HG02885 (cell line): ENCODE results near the gene GXYLT2.
A peak's percentile ranks its signal among the peaks of the same experiment; 100 is the strongest.
"Not testable (repeated sequence)": the region's sequence is repeated elsewhere in the genome, so short reads cannot be mapped to it uniquely, and the experiment has no call there.

Source experiments
- ATAC-seq: cut with Tn5 transposase; IDR thresholded peaks from one replicate; pipeline ENCODE4 v1.9.1; 2021; ENCODE audit warnings: mild to moderate bottlenecking; ENCODE audit not compliant: unreplicated experiment, poor library complexity

GXYLT2 gene

DNA sequence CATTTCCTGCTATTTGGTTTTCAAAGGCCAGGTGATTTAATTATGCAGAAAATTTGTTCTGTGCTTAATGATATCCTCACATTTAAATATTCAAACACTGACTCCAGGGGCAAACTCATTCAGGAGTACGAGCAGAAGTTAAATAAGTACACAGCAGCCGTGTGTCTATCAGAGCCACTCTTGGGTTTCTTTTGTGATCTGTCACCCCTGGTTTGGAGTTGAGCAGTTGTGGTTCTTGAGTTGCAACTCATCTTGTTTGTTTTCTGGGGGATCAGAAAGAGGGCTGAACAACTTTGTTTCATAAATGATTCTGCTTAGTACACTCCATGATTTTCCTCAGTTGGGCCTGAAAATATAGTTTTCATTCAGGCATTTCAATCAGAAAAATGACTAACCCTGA, 83.1 kb downstream of the GXYLT2 start:
- no peak for ATAC-seq

- ATAC-seq: no peak
Measured at GRCh38 chr3:72972706-72973030, 84.8 kb downstream of the GXYLT2 start.

DNA sequence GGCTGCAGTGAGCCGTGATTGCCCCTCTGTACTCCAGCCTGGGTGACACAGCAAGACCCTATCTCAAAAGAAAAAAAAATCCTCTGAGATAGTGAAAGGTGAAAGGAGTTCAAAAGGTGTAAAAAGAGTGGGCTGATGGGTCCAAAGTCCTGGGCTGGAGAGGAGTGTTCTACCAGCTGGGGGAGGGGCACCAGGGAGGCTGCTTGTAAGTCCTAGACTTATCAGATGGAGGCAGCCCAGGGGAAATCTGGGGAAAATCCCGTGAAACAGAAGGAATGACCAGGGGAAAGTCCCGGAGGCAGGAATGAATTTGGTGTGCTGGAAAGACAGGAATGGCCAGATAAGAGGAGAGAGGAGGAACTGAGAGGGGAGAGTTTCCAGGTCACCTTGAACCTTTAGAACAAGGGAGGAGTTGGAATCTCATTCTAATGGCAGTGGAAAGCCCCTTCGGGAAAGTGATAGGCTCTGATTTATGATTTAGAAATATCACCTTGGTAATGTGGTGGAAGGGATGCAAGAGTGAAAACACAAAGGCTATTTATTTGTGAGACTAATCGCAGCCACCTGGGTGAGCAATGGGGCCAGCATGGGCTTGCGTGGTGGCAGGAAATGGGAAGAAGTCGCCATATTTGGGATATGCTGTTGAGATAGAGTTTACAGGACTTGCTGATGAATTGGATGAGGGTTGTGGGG, 85.3 kb downstream of the GXYLT2 start:
- no peak for ATAC-seq

- ATAC-seq: no peak
Measured at GRCh38 chr3:72973786-72974185, 85.9 kb downstream of the GXYLT2 start.

DNA sequence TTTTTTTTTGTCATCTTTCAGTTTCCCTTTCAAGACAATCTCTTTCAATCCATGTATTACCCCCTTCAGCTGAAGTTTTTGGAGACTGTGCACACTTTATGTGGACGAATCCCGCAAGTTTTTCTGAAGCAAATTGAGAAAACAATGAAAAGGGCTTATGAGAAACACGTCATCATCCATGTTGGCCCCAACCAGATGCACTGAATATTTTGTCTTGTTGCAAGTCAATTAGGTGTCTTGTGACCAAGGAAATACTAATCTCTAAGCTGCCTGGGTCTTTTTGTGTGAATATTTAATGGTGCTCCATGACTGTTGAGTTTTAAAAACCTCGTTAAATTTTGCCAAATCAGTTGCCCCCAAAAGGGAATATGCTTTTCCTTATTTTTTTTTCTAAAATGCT, 87.1 kb downstream of the GXYLT2 start:
- peak; percentile 31 for ATAC-seq

DNA sequence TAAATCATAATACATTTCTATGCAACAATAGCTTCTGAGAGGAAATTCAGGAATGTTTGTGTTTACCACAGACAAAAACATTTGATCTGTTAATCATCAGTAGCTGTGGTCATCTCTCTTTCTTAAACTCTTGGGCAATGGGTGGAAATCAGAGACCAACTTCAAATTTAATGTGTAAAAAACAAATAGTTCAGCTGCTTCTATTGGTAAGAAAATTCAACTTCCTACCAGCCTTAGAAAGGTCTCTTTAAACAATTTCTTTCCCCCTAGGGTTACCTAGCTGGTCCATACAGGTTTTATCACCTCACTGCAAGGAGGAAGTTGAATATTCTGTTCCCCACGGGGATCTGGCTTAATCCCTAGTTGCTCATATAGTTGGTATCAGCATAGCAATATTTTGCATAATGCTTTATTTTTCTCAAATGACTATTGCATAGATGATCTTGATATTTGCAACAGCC, 88.5 kb downstream of the GXYLT2 start:
- no peak for ATAC-seq

GRCh38 chr3:72977060-72977808, 89.4 kb downstream of the GXYLT2 start:
- peak; percentile 53 for ATAC-seq

DNA sequence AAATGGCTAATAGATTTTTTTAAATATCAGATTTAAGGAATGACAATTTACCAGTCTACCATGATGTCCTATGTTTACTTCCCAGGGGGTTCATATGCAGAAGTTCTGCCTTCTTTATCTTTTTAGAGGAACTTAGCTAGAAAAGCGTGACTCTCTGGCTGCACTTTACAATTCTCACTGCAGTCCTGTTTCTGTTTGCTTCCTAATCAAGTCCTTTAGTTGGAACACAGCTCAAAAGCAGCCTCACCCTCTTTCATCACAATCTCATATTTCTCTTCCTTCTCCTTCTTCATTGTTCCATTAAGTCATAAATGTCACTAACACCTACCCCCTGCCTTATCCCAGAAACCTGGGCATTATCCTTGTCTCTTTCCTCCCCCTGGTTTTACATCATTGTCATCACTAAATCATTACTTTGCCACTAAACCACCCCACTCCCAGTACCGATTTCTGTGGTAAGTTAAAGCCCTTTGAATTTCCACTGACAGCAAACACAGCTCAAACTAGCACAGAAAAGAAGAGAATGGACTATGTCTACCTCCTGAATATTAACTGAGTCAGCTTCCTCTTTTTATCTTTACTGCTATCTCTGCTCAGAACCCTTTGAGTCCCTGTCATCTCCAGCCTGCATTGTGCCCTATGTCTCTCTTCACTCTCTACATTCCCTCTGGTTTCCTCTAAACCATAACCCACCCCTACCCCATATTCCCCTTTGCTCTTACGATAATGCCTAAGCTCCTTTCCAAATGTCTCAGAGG, 94.9 kb downstream of the GXYLT2 start:
- ATAC-seq: no peak

GRCh38 chr3:72985576-72985975, 97.7 kb downstream of the GXYLT2 start:
- no peak for ATAC-seq

DNA sequence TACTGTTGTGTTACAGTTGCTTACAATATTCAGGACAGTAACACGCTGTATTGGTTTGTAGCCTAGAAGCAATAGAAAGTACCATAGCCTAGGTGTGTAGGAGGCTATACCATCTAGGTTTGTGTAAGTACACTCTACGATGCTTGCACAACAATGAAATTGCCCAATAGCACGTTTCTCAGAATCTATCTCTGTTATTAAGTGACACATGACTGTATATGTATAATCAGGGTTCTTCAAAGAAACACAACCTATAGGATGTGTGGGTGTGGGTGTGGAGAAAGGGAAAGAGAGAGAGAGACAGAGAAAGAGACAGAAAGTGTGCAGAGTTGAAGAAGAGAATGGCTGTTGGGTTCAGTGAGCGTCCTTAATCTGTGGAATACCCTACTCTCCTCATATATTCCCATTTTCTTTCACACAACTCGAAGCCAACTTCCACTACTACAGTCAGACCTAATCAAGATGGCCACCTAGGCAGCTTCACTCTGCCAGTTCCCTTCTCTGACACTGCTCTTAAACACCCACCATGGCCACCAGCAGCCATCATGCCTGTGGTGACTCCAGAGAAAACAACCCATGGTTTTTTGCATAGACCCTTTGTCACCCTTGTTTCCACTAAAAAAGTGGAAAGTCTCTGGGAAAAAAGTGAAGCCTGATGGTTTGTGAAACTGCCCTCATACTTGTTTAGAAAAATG, 103.0 kb downstream of the GXYLT2 start:
- ATAC-seq: no peak

DNA sequence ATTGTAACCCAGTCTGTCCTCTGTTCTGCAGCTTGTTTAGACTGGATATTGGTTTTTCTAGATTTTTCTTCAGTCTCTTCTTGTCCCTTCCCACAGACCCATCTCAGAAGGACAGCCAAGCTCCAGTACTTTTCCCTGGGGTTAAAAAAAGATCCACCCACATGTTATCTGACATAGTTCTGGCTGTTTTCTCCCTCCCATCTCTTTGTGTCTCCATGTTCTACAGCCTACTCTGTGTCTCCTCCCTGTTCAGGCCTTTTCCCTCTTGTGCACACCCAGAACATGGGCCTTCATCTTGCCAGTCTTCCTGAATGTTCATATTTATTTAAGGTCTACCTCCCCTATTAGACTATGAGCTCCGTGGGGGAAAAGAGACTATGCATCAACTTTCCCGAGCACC, 103.7 kb downstream of the GXYLT2 start:
- no peak for ATAC-seq

- no peak for ATAC-seq
Measured at GRCh38 chr3:72993391-72993790, 105.5 kb downstream of the GXYLT2 start.

GRCh38 chr3:72995337-72995736, 107.5 kb downstream of the GXYLT2 start:
- no peak for ATAC-seq

- ATAC-seq: no peak
Measured at GRCh38 chr3:72996121-72996472, 108.3 kb downstream of the GXYLT2 start.

- ATAC-seq: peak; percentile 87
Measured at GRCh38 chr3:72996473-72997333, 108.9 kb downstream of the GXYLT2 start, which contains the start of gene PPP4R2. Gene PPP4R2 (plus strand): TSS chr3:72996811. CDS start chr3:72997038, 227 bp downstream.

DNA sequence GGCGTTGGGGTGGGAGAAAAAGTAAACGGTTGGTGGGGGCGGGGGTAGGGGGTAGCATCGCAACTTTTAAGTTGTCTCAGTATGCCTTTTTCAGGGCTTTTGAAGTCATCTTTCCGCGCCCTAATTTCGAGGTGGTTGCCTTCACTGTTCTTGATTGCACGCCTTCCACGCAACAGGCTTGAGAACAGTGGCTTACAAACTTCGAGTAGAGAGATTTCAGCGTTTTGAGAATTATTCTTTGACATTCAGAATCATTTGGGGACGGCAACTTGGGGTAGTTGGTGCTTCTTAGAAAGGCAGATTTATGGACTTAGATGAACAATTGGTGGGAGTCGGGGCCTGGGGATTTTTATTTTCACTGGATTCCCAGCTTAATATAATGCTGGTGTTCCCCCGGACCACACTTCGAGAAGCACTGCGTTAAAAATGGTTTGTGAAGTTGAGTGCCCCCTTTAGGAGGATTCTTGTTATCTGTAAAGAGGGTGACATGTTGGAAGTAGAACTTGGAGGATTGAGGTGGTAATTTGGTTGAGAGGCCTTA, 109.6 kb downstream of the GXYLT2 start:
- ATAC-seq: peak; percentile 33

- no peak for ATAC-seq
Measured at GRCh38 chr3:72998466-72998865, 110.6 kb downstream of the GXYLT2 start.

DNA sequence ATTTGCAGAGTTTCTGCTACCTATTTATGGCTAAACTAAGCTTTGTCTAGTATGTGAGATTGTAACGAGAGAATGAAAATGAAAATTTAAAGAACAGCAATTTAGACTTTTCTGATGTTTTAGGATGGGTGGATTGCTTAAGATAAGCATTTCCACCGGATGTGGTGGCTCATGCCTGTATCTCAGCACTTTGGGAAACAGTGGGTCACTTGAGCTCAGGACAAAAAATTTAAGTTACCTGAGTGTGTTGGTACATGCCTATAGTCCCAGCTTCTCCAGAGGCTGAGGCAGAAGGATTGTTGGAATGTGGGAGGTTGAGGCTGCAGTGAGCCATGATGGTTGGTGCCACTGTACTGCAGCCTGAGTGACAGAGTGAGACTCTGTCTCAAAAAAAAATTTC, 112.1 kb downstream of the GXYLT2 start:
- ATAC-seq: no peak

DNA sequence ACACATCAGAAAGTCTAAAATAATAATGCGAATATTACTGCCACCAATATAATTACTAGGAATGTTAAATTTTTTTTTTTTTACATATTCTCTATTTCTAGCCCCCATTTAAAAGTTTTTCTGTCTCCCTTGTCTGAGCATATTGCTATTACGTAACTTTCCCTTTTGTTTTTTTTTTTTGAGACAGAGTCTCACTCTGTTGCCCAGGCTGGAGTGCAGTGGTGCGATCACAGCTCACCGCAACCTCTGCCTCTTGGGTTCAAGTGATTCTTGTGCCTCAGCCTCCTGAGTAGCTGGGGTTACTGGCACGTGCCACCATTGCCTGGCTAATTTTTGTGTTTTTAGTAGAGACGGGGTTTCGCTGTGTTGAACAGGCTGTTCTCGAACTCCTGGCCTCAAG, 115.2 kb downstream of the GXYLT2 start:
- not testable (repeated sequence) for ATAC-seq
